ENCODE results near the gene PLXNB1. TPM values are rescaled to one million over a fixed set of nuclear protein-coding genes. Genes with fewer than 3 reads are reported as not detected.
A peak's percentile ranks its signal among the peaks of the same experiment; 100 is the strongest.

The PLXNB1 gene
- total and polyA plus RNA-seq, 12 donors: 3.4 to 115 (median 13.7) TPM

DNA sequence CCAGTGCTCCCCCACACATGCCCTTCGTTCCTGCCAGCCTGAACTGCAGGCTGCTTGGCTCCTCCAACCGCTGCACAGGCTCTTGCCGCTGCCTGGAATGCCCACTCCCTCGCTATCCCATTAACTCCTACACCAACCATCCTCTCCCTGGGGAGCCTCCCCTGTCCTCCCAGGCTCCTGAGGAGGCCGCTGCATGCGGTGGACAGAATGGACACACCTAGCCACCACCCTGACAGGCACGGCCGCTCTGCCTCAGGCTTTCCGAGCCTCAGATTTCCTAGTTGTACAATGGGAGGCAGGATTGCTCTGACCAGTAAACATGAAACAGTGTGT is 2.3 kb downstream of the PLXNB1 start:
- no peaks in the 10 kb centered on the region for H3K27me3 ChIP-seq
- intact Hi-C loops (cut with DNase I): no loop called here
- H3K9me3 ChIP-seq (replicated peaks in 1 of 3): no peaks in the 10 kb centered on the region
- H3K27ac ChIP-seq: peak overlapping the region in 2 of 5 donors; percentile 76 to 79
- DNase-seq: no peak
- 79 to 87% (median 84%) methylated on average over 7 to 9 of the region's 9 CpGs for WGBS, 4 donors
- peaks cover 0 to 8% of the 10 kb centered on the region in 2 donors for H3K36me3 ChIP-seq (replicated peaks in 1 of 2)
- H3K4me1 ChIP-seq (replicated peaks in 1 of 2): peaks cover 7 to 19% of the 10 kb centered on the region in 2 donors
- H3K4me3 ChIP-seq: no peak overlapping the region
- TF ChIP-seq, protein P1, sequence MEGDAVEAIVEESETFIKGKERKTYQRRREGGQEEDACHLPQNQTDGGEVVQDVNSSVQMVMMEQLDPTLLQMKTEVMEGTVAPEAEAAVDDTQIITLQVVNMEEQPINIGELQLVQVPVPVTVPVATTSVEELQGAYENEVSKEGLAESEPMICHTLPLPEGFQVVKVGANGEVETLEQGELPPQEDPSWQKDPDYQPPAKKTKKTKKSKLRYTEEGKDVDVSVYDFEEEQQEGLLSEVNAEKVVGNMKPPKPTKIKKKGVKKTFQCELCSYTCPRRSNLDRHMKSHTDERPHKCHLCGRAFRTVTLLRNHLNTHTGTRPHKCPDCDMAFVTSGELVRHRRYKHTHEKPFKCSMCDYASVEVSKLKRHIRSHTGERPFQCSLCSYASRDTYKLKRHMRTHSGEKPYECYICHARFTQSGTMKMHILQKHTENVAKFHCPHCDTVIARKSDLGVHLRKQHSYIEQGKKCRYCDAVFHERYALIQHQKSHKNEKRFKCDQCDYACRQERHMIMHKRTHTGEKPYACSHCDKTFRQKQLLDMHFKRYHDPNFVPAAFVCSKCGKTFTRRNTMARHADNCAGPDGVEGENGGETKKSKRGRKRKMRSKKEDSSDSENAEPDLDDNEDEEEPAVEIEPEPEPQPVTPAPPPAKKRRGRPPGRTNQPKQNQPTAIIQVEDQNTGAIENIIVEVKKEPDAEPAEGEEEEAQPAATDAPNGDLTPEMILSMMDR (IDR thresholded peaks at IDR 0.05): no peak
- TF ChIP-seq POLR2A (IDR thresholded peaks at IDR 0.05): no peak

DNA sequence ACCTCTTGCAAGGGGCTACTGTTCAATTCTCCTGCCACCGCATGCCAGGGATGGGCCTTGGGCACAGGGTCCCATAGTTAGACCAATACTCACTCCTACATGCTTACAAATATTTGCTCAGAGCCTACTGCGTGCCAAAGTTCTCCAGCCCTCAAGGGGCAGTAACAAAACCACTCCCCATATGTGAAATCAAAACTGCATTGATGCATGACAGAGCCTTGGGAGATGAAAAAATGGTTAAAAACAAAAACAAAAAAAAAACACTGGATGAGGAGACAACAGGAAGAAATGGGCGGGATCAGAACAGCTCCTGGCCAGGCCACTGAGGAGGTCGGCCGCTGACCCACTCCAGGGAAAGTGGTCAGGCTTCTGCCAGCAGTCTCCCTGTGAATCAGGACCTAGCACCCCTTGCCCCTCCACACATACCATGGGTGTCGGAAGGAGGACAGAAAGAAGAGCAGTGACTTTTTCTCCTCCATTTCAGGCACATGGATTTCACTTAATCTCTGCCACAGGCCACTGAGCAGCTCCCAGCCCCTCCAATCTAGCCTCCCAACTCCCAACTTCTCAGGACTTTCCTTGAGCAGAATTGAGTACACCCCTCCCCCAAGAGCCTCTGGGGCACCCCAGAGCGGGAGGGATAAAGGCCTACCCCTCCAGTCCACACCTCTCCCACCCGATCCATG is 2.8 kb downstream of the PLXNB1 start:
- 68 to 80% (median 77%) methylated on average over 7 to 8 of the region's 8 CpGs for WGBS, 4 donors
- no peaks in the 10 kb centered on the region for H3K9me3 ChIP-seq (replicated peaks in 1 of 3)
- peaks cover 7 to 19% of the 10 kb centered on the region in 2 donors for H3K4me1 ChIP-seq (replicated peaks in 1 of 2)
- H3K36me3 ChIP-seq (replicated peaks in 1 of 2): peaks cover 0 to 3% of the 10 kb centered on the region in 2 donors
- H3K4me3 ChIP-seq: no peak overlapping the region
- intact Hi-C loops (cut with DNase I): no loop called here
- TF ChIP-seq, protein P1 (IDR thresholded peaks at IDR 0.05): no peak
- no peak for TF ChIP-seq POLR2A (IDR thresholded peaks at IDR 0.05)
- peak overlapping the region in 2 of 5 donors; percentile 76 to 79 for H3K27ac ChIP-seq
- DNase-seq: no peak
- H3K27me3 ChIP-seq: no peaks in the 10 kb centered on the region

DNA sequence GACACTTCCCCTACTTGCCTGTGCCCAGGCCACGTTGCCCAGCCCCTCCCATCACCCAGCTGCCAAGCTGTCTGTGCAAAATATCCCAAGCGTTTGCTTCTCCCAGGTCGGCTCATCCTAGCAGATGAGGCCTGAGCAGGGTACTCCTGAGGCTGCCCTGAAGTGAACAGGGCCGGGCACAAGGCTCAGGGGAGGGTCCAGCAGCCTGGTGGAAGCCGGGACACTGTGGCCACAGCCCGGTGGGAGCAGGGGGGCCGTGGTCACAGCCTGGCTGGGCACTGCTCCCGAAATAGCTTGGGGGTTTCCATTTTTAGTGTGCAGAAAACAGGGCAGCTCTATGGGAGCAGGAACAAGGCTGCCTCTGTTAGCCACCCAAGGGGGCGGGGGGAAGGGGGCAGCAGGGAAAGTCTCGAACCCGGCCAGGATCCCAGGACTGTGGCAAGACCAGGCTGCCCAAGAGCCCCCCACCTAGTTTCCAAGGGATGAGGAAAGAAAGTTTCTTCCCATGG is 3.4 kb downstream of the PLXNB1 start:
- Histone ChIP-seq H3K27ac (peak overlapping the region in 1 of 5 donors; percentile 34), H3K9me3 (replicated peaks in 1 of 3) (no peaks in the 10 kb centered on the region), H3K36me3 (replicated peaks in 1 of 2) (no peaks in the 10 kb centered on the region), H3K4me1 (replicated peaks in 1 of 2) (peaks cover 7 to 19% of the 10 kb centered on the region in 2 donors), H3K4me3 (no peak overlapping the region), H3K27me3 (no peaks in the 10 kb centered on the region)
- intact Hi-C loops (cut with DNase I): no loop called here
- 64 to 73% (median 68%) methylated on average over 5 to 11 of the region's 11 CpGs for WGBS, 4 donors
- no peak for TF ChIP-seq POLR2A (IDR thresholded peaks at IDR 0.05)
- TF ChIP-seq, protein P1 (IDR thresholded peaks at IDR 0.05): no peak
- no peak for DNase-seq

DNA sequence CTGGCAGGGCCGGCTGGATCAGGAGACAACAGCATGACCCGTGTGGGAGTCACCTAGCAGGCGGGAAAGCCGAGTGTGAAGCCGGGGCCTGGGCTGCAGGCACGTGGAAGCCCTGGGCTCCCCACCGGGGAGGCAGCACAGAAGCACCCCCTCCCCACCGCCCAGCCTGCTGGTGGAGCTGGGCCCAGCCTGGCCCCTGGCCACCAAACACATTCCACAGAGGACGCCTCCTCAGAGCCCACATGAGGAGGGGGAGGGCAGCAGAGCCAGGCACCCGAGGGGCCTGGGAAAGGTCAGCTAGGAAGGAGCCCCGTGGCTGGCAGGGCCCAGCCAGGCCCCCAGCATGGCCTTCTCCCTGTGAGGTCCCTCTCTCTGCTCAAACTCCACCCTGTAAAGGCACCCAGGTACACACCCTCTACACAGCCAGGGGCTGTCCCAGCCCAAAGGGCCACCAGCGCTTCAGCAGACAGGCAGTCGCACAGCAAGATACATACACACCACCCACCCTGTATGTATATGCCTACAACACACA is 4.5 kb downstream of the PLXNB1 start:
- WGBS, 4 donors: 70 to 75% (median 73%) methylated on average over 12 to 13 of the region's 13 CpGs
- TF ChIP-seq POLR2A (IDR thresholded peaks at IDR 0.05): no peak
- TF ChIP-seq, protein P1 (IDR thresholded peaks at IDR 0.05): no peak
- H3K4me3 ChIP-seq: no peak overlapping the region
- peak overlapping the region in 2 of 5 donors; percentile 8 to 34 for H3K27ac ChIP-seq
- no peaks in the 10 kb centered on the region for H3K27me3 ChIP-seq
- intact Hi-C loops (cut with DNase I): no loop called here
- no peak for DNase-seq
- no peaks in the 10 kb centered on the region for H3K36me3 ChIP-seq (replicated peaks in 1 of 2)
- no peaks in the 10 kb centered on the region for H3K9me3 ChIP-seq (replicated peaks in 1 of 3)
- H3K4me1 ChIP-seq (replicated peaks in 1 of 2): peaks cover 7 to 19% of the 10 kb centered on the region in 2 donors
